Left lung (tissue), 14 donors: ENCODE results near the gene SLC4A5. TPM values are rescaled to one million over a fixed set of nuclear protein-coding genes. Genes with fewer than 3 reads are reported as not detected.

ENCODE experiments used
- ATAC-seq: fragments of 200-7000 bp; cut with Tn5 transposase; one replicate; pipeline ENCODE4 v1.9.1; 2020; ENCODE audit warnings: moderate library complexity
- DNase-seq, 4 donors: peaks; one replicate each; pipeline ENCODE4 v3.0.0-alpha.2; 2013 to 2020
- H3K27ac ChIP-seq, 2 donors: fragments of 200-600 bp; sonication (generic) in 1 of 2; one replicate each; pipeline versions ENCODE4 v1.5.0 to v1.8.0; 2020 to 2021
- H3K27me3 ChIP-seq, 2 donors: fragments of 200-600 bp; sonication (generic) in 1 of 2; one replicate each; pipeline versions ENCODE4 v1.5.0 to v1.8.0; 2020 to 2021
- H3K36me3 ChIP-seq, 2 donors: fragments of 200-600 bp; sonication (generic) in 1 of 2; one replicate each; pipeline versions ENCODE4 v1.5.0 to v1.8.0; 2020 to 2021
- H3K4me1 ChIP-seq, 2 donors: fragments of 200-600 bp; one replicate each; pipeline ENCODE4 v1.8.0; 2021
- H3K4me3 ChIP-seq, 2 donors: fragments of 200-600 bp; sonication (generic) in 1 of 2; one replicate each; pipeline versions ENCODE4 v1.5.0 to v1.8.0; 2020 to 2021; ENCODE audit warnings: mild to moderate bottlenecking in 1 of 2
- H3K9me3 ChIP-seq, 2 donors: fragments of 200-600 bp; sonication (generic) in 1 of 2; one replicate each; pipeline versions ENCODE4 v1.5.0 to v1.8.0; 2020 to 2021
- CTCF ChIP-seq, 2 donors: fragments of 200-600 bp; sonication (generic) in 1 of 2; IDR thresholded peaks; one replicate each; pipeline versions ENCODE4 v1.5.0 to v1.8.0; 2021; ENCODE audit warnings: antibody characterized with exemption in 2 of 2
- intact Hi-C, 2 donors: fragments of 100-400 bp; cut with DNase I; formaldehyde crosslinking; loops; one replicate each; pipeline versions ENCODE4 v1.11.2 to v1.14.2; 2022
- long read RNA-seq, 12 donors: library from polyadenylated mRNA in 2 of 12; unstranded in 2 of 12; transcript quantifications; one replicate each; pipeline ENCODE4 v2.0.0 and lab custom pipeline, GENCODE V29; 2019 to 2026
- polyA plus RNA-seq, 6 donors: library from polyadenylated mRNA; unstranded; fragments of 120-200 nt; gene quantifications; one replicate each; pipeline ENCODE4 v1.2.1, GENCODE V29; 2013; ENCODE audit not compliant: insufficient read length in 6 of 6
- total RNA-seq, 2 donors: library from RNA; stranded (reverse); fragmentation: NEBNext Ultra II Directional; extraction: Animal tissue kit (Norgen Biotek cat#: 25700); gene quantifications; one replicate each; pipeline ENCODE4 v1.2.1, GENCODE V29; 2021
- donor health status: DM: no; HTN: yes; CAD: no.
- donor health status: DM: no; HTN: no; CAD: no.

SLC4A5 gene, protein sequence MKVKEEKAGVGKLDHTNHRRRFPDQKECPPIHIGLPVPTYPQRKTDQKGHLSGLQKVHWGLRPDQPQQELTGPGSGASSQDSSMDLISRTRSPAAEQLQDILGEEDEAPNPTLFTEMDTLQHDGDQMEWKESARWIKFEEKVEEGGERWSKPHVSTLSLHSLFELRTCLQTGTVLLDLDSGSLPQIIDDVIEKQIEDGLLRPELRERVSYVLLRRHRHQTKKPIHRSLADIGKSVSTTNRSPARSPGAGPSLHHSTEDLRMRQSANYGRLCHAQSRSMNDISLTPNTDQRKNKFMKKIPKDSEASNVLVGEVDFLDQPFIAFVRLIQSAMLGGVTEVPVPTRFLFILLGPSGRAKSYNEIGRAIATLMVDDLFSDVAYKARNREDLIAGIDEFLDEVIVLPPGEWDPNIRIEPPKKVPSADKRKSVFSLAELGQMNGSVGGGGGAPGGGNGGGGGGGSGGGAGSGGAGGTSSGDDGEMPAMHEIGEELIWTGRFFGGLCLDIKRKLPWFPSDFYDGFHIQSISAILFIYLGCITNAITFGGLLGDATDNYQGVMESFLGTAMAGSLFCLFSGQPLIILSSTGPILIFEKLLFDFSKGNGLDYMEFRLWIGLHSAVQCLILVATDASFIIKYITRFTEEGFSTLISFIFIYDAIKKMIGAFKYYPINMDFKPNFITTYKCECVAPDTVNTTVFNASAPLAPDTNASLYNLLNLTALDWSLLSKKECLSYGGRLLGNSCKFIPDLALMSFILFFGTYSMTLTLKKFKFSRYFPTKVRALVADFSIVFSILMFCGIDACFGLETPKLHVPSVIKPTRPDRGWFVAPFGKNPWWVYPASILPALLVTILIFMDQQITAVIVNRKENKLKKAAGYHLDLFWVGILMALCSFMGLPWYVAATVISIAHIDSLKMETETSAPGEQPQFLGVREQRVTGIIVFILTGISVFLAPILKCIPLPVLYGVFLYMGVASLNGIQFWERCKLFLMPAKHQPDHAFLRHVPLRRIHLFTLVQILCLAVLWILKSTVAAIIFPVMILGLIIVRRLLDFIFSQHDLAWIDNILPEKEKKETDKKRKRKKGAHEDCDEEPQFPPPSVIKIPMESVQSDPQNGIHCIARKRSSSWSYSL
- total RNA-seq (1 to 10 TPM; 2.0 to 8.2 TPM), polyA plus RNA-seq (10 to 100 TPM in 2 of 6 donors, 1 to 10 TPM in 4; 6.6 to 13.8 (median 8.0) TPM)
- long read RNA-seq, donor 1, partial matches to known transcripts: 0 of 1 reads
- long read RNA-seq, donor 1, other reads (novel, unspliced or antisense): 0 of 1 reads
- long read RNA-seq, donor 2: 0 reads
- long read RNA-seq, donor 3: 0 reads
- long read RNA-seq, donor 4, partial matches to known transcripts: 2 of 3 reads
- long read RNA-seq, donor 4, other reads (novel, unspliced or antisense): 1 of 3 reads
- long read RNA-seq, donor 5: 0 reads
- long read RNA-seq, donor 6: 0 reads
- long read RNA-seq, donor 7: 0 reads
- long read RNA-seq, donor 8: 0 reads
- long read RNA-seq, donor 9: 0 reads
- long read RNA-seq, donor 10, partial matches to known transcripts: 1 of 1 reads
- long read RNA-seq, donor 10, other reads (novel, unspliced or antisense): 0 of 1 reads
- long read RNA-seq, donor 11: 0 reads
- long read RNA-seq, donor 12: 0 reads

- ATAC-seq: no peak
- intact Hi-C loops: no loop called here
Observed at GRCh38 chr2:74343316-74343715, at the start of gene SLC4A5. Gene SLC4A5, minus strand, starts transcription at chr2:74343416. Its CDS starts 28,393 bp downstream, at chr2:74315023.

GRCh38 chr2:74392449-74392743 lies 49.2 kb upstream of the SLC4A5 start:
- intact Hi-C loops: no loop called here
- ATAC-seq: no peak
- Histone ChIP-seq H3K4me1 (peaks cover 12 to 34% of the 10 kb centered on the region in 2 donors), H3K9me3 (no peaks in the 10 kb centered on the region), H3K4me3 (no peak overlapping the region), H3K27me3 (no peaks in the 10 kb centered on the region), H3K27ac (no peak overlapping the region), H3K36me3 (no peaks in the 10 kb centered on the region)
- TF ChIP-seq CTCF (IDR thresholded peaks at IDR 0.05): no peak
- DNase-seq: no peak

More at GRCh38 chr2:74343316-74343715, at the start of gene SLC4A5:
- Histone ChIP-seq H3K27ac (no peak within 1 kb of the TSS), H3K4me1 (no peaks in the 10 kb centered on the region), H3K36me3 (no peaks in the 10 kb centered on the region), H3K9me3 (no peaks in the 10 kb centered on the region), H3K27me3 (no peaks in the 10 kb centered on the region), H3K4me3 (no peak within 1 kb of the TSS)
- no peak for TF ChIP-seq CTCF (IDR thresholded peaks at IDR 0.05)
- DNase-seq: no peak

- DNase-seq: peak; percentile 94 to 98 (median 94)
Observed at GRCh38 chr2:74391580-74392448, 48.6 kb upstream of the SLC4A5 start.

More at GRCh38 chr2:74391580-74392448, 48.6 kb upstream of the SLC4A5 start:
- Histone ChIP-seq H3K4me1 (peaks cover 12 to 40% of the 10 kb centered on the region in 2 donors), H3K36me3 (no peaks in the 10 kb centered on the region), H3K27ac (peak overlapping the region; percentile 82 to 90), H3K27me3 (no peaks in the 10 kb centered on the region), H3K9me3 (no peaks in the 10 kb centered on the region), H3K4me3 (peak overlapping the region; percentile 77 to 96)
- ATAC-seq: peak; percentile 97
- peak; percentile 93 to 96 for TF ChIP-seq CTCF (IDR thresholded peaks at IDR 0.05)
- intact Hi-C loops: no loop called here
